HG03097 (cell line): ENCODE results near the gene STEAP2.

Experiments used
- ATAC-seq: cut with Tn5 transposase; IDR thresholded peaks from one replicate; pipeline ENCODE4 v1.9.1; 2021; ENCODE audit not compliant: unreplicated experiment, low FRiP score

Gene STEAP2

GRCh38 chr7:90267263-90267858 lies 55.8 kb downstream of the STEAP2 start:
- ATAC-seq: no peak

- no peak for ATAC-seq
These were observed 57.6 kb downstream of the STEAP2 start for GRCh38 chr7:90269163-90269562.

- no peak for ATAC-seq
These were observed 59.1 kb downstream of the STEAP2 start for GRCh38 chr7:90270431-90271178.

GRCh38 chr7:90271753-90272152 lies 60.2 kb downstream of the STEAP2 start:
- ATAC-seq: no peak

- ATAC-seq: no peak
These were observed 60.7 kb downstream of the STEAP2 start for GRCh38 chr7:90272242-90272641.

GRCh38 chr7:90274161-90274560 lies 62.6 kb downstream of the STEAP2 start:
- no peak for ATAC-seq

GRCh38 chr7:90276033-90276728 lies 64.6 kb downstream of the STEAP2 start:
- ATAC-seq: no peak
